HUES48 (cell line): ENCODE data around the gene WDR73.
A peak's percentile ranks its signal among the peaks of the same experiment; 100 is the strongest.

Experiments
- H3K27ac ChIP-seq: one replicate; pipeline ENCODE4 v1.7.0; 2013; ENCODE audit warnings: low read depth, low read length, inconsistent platforms
- H3K27me3 ChIP-seq: 2 replicates; pipeline ENCODE4 v1.6.1; 2013; ENCODE audit warnings: mild to moderate bottlenecking, low read length; ENCODE audit not compliant: control insufficient read depth, insufficient read depth
- H3K36me3 ChIP-seq: 2 replicates; pipeline ENCODE4 v1.6.1; 2013; ENCODE audit warnings: low read length; ENCODE audit not compliant: control insufficient read depth, insufficient read depth
- H3K4me1 ChIP-seq: 2 replicates; pipeline ENCODE4 v1.6.1; 2013; ENCODE audit warnings: mild to moderate bottlenecking, low read length; ENCODE audit not compliant: control insufficient read depth, insufficient read depth
- H3K4me3 ChIP-seq: 2 replicates; pipeline ENCODE4 v1.5.1; 2013; ENCODE audit warnings: mild to moderate bottlenecking, low read depth, low read length
- H3K9ac ChIP-seq: 2 replicates; pipeline ENCODE4 v1.6.1; 2013; ENCODE audit warnings: mild to moderate bottlenecking, low read depth, low read length, moderate library complexity
- H3K9me3 ChIP-seq: 2 replicates; pipeline ENCODE4 v1.6.1; 2013; ENCODE audit warnings: low read length; ENCODE audit not compliant: control insufficient read depth, insufficient read depth

Gene WDR73

DNA sequence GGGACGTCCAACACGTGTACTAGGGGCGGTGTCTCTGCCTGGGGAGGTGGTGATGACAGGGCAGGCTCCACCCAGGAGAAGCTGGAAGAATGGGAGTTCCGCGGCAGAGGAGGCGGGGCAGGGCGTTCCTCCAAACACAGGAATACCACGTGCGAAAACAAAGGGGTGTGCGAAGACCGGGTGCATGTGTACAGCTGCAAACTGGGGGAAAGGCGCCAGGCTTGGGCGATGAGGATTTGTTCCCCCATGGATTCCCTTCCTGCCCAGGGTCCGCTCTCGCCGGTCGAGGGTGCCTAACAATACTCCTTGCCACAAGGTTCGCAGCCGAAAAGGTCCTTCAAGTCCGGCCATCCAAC, 53.8 kb downstream of the WDR73 start:
- Histone ChIP-seq H3K9ac (peak overlapping the region; percentile 21; the same call in 1 of the 2 replicates), H3K4me1 (peaks cover 30% of the 10 kb centered on the region), H3K27ac (no peak overlapping the region), H3K27me3 (peaks cover 4% of the 10 kb centered on the region; the same call in 1 of the 2 replicates), H3K4me3 (peak overlapping the region; percentile 91), H3K9me3 (no peaks in the 10 kb centered on the region), H3K36me3 (peaks cover 15% of the 10 kb centered on the region)

DNA sequence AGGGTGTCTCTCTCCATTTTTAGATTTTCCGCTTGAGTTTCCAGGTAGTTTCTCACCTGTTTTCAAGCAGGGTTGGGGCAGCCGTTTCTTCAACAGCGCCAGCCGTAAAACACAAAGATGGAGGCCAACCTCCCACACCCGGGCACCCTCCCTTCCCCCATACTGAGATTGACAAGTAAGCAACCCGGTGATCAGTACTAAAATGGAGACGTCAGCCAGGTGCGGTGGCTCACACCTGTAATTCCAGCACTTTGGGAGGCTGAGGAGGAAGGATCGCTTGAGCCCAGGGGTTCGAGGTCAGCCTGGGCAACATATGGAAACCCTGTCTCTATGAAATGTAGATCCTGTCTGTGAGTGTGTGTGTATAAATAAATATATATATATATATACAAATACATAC, 54.2 kb downstream of the WDR73 start:
- Histone ChIP-seq H3K36me3 (peaks cover 11% of the 10 kb centered on the region; the same call in 1 of the 2 replicates), H3K27ac (no peak overlapping the region), H3K9ac (no peak overlapping the region), H3K9me3 (no peaks in the 10 kb centered on the region), H3K4me3 (no peak overlapping the region), H3K27me3 (peaks cover 4% of the 10 kb centered on the region; the same call in 1 of the 2 replicates), H3K4me1 (peaks cover 30% of the 10 kb centered on the region)

DNA sequence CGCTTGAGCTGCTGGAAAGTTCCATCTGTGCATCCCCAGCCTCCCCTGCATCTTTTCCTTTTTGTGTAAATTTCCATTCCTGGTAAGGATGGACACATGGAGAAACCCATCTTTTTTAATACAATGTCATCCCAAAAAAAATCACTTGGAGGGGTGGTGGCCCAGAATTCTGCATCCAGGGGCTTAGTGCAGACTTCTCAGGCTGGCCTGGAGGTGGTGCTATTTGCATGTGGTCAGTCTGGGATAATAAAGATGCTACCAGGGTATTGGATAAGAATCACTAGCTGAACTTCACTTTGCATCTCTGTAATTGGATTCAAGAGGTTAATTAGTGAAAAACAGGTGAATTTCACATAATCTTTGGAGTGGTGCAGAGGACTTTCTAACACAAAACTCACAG, 55.1 kb downstream of the WDR73 start:
- Histone ChIP-seq H3K4me1 (peaks cover 25% of the 10 kb centered on the region), H3K4me3 (no peak overlapping the region), H3K27ac (no peak overlapping the region), H3K27me3 (no peaks in the 10 kb centered on the region; the same call in 1 of the 2 replicates), H3K36me3 (peaks cover 3% of the 10 kb centered on the region; the same call in 1 of the 2 replicates), H3K9me3 (no peaks in the 10 kb centered on the region), H3K9ac (no peak overlapping the region)

DNA sequence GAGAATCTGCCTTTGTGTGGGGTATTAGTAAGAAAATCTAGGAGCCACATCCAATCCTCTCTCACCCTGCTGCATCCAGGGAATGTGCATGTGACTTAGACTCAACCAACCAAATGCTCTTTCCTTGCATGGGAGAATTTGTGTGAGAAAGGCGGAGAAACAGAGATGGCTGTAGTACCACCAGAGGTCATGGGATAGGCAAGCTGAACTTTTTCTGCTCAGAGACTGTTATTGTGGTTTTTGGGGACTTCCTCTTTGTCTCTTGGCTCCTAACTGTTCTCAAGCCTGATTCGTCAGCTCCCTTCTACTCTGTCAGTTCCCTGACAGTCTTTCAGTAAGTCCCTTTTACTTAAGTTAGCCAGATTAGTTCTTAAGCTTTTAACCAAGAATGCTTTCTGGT, 55.8 kb downstream of the WDR73 start:
- H3K9ac ChIP-seq: no peak overlapping the region
- H3K9me3 ChIP-seq: no peaks in the 10 kb centered on the region

DNA sequence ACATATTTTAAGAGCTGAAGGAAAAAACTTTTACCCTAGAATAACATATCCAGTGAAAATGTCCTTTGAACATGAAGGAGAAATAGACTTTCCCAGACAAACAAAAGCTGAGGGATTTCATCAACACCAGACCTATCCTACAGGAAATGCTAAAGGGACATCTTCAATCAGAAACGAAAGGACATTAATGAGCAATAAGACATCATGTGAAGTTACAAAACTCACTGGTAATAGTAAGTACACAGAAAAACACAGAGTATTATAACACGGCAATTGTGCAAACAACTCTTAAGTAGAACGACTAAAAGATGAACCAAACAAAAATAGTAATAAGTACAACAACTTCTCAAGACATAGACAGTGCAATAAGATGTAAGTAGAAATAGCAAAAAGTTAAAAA, 56.8 kb downstream of the WDR73 start:
- H3K4me3 ChIP-seq: no peak overlapping the region
- H3K27me3 ChIP-seq: no peaks in the 10 kb centered on the region
- no peak overlapping the region for H3K27ac ChIP-seq
- no peak overlapping the region for H3K9ac ChIP-seq
- H3K4me1 ChIP-seq: peaks cover 15% of the 10 kb centered on the region
- H3K9me3 ChIP-seq: no peaks in the 10 kb centered on the region
- no peaks in the 10 kb centered on the region for H3K36me3 ChIP-seq

More for the DNA sequence above, 55.8 kb downstream of the WDR73 start:
- Histone ChIP-seq H3K36me3 (no peaks in the 10 kb centered on the region), H3K27ac (no peak overlapping the region), H3K4me3 (no peak overlapping the region), H3K27me3 (no peaks in the 10 kb centered on the region), H3K4me1 (peaks cover 22% of the 10 kb centered on the region)

DNA sequence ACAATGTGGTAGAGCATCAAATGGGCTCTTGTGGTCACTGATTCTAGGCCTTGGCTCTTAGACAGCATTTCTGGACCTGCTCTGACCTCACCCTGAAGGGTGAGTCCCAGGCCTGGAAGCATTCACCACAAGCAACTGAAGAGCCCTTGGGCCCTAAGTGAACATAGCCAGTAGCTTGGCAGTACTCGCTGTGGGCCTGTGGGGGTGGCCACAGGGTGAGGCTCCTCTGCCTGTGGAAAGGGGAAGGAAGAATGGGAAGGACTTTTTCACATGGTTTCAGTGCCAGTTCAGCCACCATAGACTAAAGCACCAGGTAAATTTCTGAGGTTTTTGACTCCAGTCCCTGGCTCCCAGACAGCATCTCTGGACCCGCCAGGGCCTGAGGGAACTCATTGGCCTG, 58.4 kb downstream of the WDR73 start:
- H3K4me1 ChIP-seq: peaks cover 11% of the 10 kb centered on the region
- no peak overlapping the region for H3K9ac ChIP-seq
- H3K27ac ChIP-seq: no peak overlapping the region
- no peaks in the 10 kb centered on the region for H3K9me3 ChIP-seq
- no peak overlapping the region for H3K4me3 ChIP-seq
- no peaks in the 10 kb centered on the region for H3K36me3 ChIP-seq
- no peaks in the 10 kb centered on the region for H3K27me3 ChIP-seq

DNA sequence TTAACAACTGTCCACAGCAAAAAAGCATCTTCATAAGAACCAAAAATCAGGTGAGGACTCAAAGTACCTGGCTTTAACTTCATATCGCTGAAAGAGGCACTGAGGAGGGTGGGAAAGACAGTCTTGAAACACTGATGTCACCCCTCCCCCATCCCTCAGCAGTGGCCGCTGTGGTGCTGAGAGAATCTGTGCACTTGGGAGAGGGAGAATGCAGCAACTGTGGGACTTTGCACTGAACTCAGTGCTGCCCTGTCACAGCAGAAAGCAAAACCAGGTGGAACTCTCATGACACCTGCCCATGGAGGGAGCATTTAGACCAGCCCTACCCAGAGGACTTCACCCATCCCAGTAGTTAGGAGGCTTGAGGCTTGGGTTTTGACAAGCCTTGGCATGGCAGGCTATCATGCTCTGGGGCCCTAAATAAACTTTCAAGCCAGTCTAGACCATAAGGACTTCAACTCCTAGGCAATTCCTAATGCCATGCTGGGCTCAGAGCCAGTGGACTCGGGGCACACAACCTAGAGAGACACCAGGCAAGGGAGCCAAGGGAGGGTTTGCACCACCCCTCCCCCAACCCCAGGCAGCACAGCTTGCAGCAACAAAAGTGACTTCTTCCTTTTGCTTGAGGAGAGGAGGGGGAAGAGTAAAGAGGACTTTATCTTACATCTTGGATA, 59.3 kb downstream of the WDR73 start:
- Histone ChIP-seq H3K4me3 (no peak overlapping the region), H3K4me1 (peaks cover 8% of the 10 kb centered on the region; the same call in 1 of the 2 replicates), H3K27ac (no peak overlapping the region), H3K9me3 (no peaks in the 10 kb centered on the region), H3K36me3 (no peaks in the 10 kb centered on the region), H3K9ac (no peak overlapping the region), H3K27me3 (no peaks in the 10 kb centered on the region)

DNA sequence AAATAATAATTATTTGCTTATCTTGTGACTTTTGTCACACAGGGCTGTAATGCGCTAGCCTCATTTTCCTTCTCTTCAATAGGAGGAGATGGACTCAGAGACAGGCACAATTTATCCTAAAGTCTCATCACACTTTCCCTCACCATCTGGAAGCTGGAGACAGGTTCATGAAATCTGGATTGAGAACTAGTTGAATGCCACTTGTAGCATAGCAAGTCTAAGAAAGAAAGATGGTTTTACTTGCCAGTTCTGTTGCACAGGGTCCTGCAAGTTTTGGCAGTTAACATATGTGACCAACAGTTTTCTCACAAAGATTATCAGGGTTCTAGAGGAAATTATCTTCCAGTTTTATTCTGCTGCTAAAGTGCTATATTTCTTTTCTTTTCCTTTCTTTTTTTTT, 62.3 kb downstream of the WDR73 start:
- Histone ChIP-seq H3K27ac (no peak overlapping the region), H3K4me3 (no peak overlapping the region), H3K4me1 (peaks cover 12% of the 10 kb centered on the region), H3K36me3 (no peaks in the 10 kb centered on the region), H3K9me3 (no peaks in the 10 kb centered on the region), H3K27me3 (0 out of 2 replicates have a peak, but pooled peaks cover 3% of the 10 kb centered on the region), H3K9ac (no peak overlapping the region)

DNA sequence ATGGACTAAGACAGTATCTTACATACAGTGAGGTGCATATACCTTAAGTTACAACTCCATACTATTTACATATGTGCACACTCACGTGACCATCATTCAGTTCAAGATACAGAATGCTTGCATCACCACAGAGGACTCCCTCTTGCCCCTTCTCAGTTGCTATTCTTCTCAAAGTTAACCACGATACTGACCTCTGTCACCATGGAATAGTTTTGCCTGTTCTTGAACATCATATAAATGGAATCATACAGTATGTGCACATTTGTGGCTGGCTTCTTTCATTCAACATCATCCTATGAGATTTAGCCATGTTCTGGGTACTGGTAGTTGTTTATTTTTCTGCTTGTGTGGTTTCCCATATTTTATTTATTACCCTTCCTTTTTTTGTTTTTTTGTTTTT, 63.7 kb downstream of the WDR73 start:
- peaks cover 17% of the 10 kb centered on the region for H3K4me1 ChIP-seq
- H3K27ac ChIP-seq: no peak overlapping the region
- no peak overlapping the region for H3K9ac ChIP-seq
- H3K27me3 ChIP-seq: 0 out of 2 replicates have a peak, but pooled peaks cover 3% of the 10 kb centered on the region
- H3K9me3 ChIP-seq: no peaks in the 10 kb centered on the region
- no peak overlapping the region for H3K4me3 ChIP-seq
- H3K36me3 ChIP-seq: no peaks in the 10 kb centered on the region
